GM18507 (cell line): ENCODE measurements around the gene CACNG4.
"Not testable (repeated sequence)": the region's sequence is repeated elsewhere in the genome, so short reads cannot be mapped to it uniquely, and the experiment has no call there.

ENCODE experiments used
- DNase-seq: peaks from one replicate; pipeline ENCODE4 v3.0.0; 2011; ENCODE audit warnings: low read depth; ENCODE audit not compliant: insufficient read length; ENCODE audit errors: extremely low spot score
- FAIRE-seq: peaks from 2 replicates; lab custom pipeline; 2011; peaks lifted over from hg19 to GRCh38; lab: Jason Lieb, UNC

Gene CACNG4

GRCh38 chr17:67032382-67032781, 67.9 kb downstream of the CACNG4 start:
- DNase-seq (no peak), FAIRE-seq (no peak)

DNA sequence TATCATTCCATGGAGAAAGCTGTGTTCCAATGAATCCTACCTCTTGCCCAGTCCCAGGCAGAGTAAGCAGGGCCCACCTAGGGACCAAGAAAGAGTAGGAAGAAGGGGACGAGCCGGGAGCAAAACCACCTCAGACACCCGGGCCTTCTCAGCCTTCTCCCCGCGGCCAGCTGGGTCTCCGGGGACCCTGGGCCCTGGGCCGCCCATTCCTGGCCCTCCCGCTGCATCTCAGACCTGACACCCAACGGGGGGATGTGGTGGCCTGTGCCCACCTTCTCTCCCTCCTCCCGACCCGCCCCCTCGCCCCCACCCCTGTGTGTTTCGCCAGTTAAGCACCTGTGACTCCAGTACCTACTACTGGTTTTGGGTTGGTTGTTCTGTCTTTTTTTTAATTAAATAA, 68.5 kb downstream of the CACNG4 start:
- DNase-seq (no peak), FAIRE-seq (no peak)

DNA sequence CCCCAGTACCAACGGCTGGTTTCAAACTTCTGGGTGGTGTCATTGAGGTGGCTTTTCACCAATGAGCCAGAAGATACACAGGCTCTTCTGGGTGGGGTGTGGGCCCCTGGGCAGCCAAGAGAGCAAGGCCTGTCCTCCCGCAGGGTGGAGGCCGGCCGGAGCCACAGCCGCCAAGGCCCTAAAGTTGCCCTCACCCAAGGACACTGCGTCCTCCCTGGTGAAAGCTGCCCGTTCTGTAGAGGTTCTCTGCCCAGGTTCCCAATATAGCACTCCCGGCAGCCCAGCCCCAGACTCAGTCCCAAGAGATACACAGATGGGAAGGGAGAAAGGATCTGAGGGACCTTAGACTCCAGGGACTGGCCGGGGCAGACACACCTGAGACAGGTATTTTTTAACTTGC, 69.1 kb downstream of the CACNG4 start:
- DNase-seq (no peak), FAIRE-seq (no peak)

- DNase-seq (no peak), FAIRE-seq (peak; percentile 24)
Observed at GRCh38 chr17:67035131-67036083, 70.9 kb downstream of the CACNG4 start.

DNA sequence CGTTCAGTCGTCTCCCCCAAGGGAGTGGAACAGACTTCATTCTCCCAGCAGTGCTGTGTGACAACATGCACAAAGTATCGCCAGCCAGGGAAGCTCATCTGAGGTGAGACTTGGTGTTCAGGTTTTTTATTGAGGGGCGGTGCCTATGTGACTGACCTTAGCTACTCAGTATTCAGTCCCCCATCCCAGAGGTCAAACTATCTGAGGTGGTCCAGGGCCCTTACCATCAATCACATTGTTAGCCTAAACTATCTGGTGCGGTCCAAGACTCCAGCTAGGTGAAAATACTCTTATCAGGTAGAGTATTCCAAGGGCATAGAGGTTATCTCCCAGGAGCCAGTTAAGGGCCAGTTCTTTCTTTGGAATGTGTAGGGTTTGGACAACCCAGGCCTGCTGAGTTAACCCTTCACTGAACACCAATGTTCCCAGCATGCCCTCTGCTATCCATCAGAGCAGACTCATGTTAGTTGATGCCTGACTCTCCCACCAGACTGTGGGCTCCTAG, 74.4 kb downstream of the CACNG4 start:
- FAIRE-seq (no peak), DNase-seq (no peak)

- no peak for FAIRE-seq
- no peak for DNase-seq
Observed at GRCh38 chr17:67040652-67041051, 76.1 kb downstream of the CACNG4 start.

- DNase-seq, FAIRE-seq: not testable (repeated sequence)
Observed at GRCh38 chr17:67041119-67041518, 76.6 kb downstream of the CACNG4 start.

GRCh38 chr17:67041531-67041930, 77.0 kb downstream of the CACNG4 start:
- no peak for DNase-seq
- FAIRE-seq = no peak

DNA sequence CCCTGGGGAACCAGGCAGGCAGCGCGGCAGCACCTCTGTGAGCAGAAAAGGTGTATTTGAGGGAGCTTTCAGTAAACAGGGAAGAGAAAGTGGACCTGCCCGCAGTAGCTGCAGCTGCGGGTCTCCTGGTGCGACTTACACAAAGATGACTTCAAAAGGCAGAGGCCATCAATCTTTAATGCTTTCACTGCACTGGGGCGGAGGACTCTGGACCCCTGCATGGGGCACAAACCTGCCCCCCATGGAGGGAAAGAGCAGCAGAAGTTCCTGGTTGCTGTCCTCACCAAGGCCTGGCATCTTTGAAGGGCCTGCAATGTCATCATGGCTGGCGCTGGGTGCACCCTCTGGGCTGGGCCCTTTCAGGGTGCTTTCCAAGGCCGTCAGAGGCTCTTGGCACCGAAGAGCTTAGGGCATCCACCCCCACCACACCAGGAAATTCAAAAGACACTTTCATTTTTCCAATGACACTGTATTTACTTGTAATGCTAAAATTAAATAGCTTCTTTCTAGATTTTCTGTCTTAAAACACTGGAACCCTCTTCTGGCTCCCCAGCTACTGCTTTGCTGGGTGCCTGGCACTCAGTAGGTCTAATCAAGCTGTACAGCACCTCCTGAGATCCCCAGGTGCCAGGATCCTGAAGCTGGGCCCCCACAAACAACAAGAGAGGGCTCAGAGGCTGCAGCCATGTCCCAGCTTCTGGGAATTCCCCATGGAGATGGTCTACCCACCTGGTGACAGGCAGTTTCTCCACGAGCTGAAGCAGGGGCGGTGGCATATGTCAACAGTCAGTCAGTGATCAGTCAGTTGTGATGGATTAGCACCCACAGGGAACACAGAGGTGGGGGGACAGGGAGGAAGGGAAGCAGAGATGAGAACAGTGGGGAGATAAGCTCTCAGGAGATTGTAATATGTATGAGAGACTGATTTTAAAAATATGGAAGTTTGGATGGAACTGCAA, 77.7 kb downstream of the CACNG4 start:
- DNase-seq = no peak
- no peak for FAIRE-seq

- FAIRE-seq (no peak), DNase-seq (no peak)
Observed at GRCh38 chr17:67043283-67043682, 78.8 kb downstream of the CACNG4 start.

GRCh38 chr17:67044016-67044772, 79.7 kb downstream of the CACNG4 start, which contains the start of gene CACNG1:
CACNG1 (plus strand) TSS chr17:67044554; CDS start chr17:67044661, 107 bp downstream.
- no peak for FAIRE-seq
- DNase-seq = no peak

GRCh38 chr17:67044940-67045339, 80.4 kb downstream of the CACNG4 start:
- DNase-seq (no peak), FAIRE-seq (no peak)

- DNase-seq = no peak
- FAIRE-seq = no peak
Observed at GRCh38 chr17:67046398-67046797, 81.9 kb downstream of the CACNG4 start.

DNA sequence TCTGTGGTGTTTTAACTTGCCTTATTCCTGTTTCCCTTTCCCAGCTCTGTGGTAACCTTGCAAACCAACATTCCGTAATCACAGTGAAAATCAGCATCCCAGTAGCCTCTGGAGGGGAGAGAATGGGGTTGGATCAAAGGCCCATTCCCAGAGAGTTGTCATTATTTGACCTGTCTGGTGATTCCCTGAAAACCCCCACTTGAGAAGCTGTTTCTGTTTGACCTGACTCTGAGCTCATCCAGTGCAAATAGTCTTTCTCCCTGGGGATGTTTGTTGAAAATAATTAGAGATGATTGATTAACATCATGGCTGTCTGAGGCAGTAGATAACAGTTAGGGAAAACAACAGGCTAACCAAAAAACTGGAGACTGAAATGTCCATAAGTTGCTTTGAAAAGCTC, 82.9 kb downstream of the CACNG4 start:
- DNase-seq = no peak

GRCh38 chr17:67049025-67049739, 84.7 kb downstream of the CACNG4 start:
- DNase-seq (no peak), FAIRE-seq (no peak)

More for the DNA sequence above, 82.9 kb downstream of the CACNG4 start:
- no peak for FAIRE-seq

DNA sequence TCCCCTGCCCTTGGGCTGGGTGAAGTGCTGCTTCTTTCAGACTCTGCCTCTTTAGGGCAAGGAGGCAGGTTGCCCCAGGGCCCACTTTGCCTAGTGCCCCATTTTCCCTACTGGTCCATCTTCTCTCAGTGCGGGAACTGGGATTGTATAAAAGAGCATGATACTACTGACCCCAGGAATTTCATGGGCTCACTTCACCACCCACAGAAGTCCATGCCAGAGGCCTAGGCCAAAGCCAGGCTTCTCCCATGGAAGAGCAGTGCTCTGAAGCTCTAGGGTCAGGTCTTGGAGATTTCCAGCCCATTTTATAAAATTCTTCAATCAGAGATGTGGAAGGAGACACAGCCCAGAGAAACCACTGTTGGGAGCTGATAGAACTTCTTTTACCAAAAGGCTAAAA, 85.6 kb downstream of the CACNG4 start:
- DNase-seq = no peak
- FAIRE-seq = no peak

GRCh38 chr17:67050471-67051154, 86.1 kb downstream of the CACNG4 start:
- FAIRE-seq (no peak), DNase-seq (no peak)

DNA sequence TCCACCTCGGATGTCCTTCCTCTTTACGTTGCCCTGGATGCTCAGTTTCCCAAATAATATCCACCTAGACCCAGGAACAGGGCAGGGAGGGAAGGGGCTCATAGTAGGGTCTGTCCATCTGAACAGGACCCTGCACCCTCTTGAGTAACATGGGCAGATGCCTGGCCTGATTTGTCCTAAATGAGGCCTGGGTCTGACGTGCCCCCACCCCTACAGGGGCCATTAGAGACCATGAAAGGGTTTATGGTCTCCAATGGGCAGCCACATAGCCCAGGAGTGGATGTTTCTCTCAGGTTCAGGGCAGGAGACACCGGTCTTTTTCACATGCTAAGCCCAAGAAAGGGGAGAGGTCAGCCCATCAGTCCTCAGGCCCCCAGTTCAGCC, 86.6 kb downstream of the CACNG4 start:
- no peak for FAIRE-seq
- no peak for DNase-seq
